Astrocyte of the hippocampus (primary cell): ENCODE data around the gene USP32.
"Not testable (repeated sequence)": the region's sequence is repeated elsewhere in the genome, so short reads cannot be mapped to it uniquely, and the experiment has no call there.

ENCODE experiments used
- DNase-seq: peaks from one replicate; pipeline ENCODE4 v3.0.0; 2011; ENCODE audit warnings: low read depth, low spot score

The USP32 gene

DNA sequence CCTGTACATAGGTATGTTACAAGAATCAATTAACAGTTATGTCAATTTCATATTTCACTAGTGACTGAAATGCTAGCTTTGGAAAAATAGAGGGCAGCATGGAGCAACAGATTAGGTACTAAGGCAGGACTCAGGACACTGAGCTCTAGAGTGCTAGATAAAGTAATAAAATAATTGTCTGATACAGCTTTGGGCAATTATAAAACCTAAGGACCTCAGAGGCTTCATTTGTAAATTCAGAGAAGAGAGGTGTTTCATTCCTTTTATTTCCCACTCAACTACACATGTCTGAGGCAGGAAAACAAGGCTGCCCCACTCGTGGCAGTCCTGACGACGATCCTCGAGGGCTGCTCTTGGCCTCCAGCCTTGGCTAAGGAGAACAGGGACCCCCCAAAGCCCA lies 160.7 kb downstream of the USP32 start:
- peak; percentile 39 for DNase-seq

GRCh38 chr17:60230358-60230757 lies 161.6 kb downstream of the USP32 start:
- no peak for DNase-seq

- no peak for DNase-seq
Observed at GRCh38 chr17:60229188-60229802, 162.6 kb downstream of the USP32 start.

GRCh38 chr17:60227276-60227675 lies 164.7 kb downstream of the USP32 start:
- DNase-seq: not testable (repeated sequence)

DNA sequence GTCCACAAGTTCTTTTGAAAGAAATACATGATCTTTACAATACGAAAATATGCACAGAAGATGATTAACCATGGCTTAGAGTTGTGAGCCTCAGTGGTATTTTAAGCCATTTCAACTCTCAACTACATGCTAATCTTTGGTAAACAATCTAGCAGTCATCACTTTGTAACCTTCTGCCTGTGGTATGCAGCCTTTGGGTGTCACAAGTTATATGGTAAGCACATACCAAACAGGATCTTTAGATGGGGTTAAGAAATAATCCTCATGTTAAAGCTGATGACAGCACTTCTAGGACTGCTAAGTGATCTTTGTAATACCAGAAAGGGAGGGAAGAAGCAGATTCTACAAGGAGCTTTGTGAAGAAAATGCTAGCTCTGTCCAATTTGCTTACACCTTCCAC lies 167.9 kb downstream of the USP32 start:
- DNase-seq: no peak

DNA sequence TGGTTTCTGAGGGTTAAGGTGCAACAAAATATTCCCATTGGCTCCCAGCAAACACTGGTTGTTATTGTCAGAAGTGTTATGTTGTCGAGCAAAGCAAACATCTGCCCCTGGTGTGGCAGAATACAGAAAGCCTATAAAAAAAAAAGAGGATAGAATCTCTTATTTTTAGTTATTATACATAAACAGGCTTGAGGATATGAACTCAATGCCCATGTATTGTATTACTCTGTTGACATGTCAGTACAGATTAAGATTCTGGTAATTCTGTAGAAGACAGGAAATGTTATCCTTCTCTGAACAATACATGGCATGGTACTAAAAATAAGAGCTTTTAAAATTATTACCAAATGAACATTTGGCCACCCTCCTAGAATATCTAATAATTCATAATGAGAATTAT lies 168.5 kb downstream of the USP32 start:
- no peak for DNase-seq

GRCh38 chr17:60218774-60219173 lies 173.2 kb downstream of the USP32 start:
- DNase-seq: not testable (repeated sequence)

- DNase-seq: not testable (repeated sequence)
Observed at GRCh38 chr17:60215895-60216294, 176.0 kb downstream of the USP32 start.

- not testable (repeated sequence) for DNase-seq
Observed at GRCh38 chr17:60211282-60211681, 180.7 kb downstream of the USP32 start.

GRCh38 chr17:60208302-60208701 lies 183.6 kb downstream of the USP32 start:
- not testable (repeated sequence) for DNase-seq

GRCh38 chr17:60205782-60206181 lies 186.2 kb downstream of the USP32 start:
- DNase-seq: not testable (repeated sequence)

GRCh38 chr17:60198630-60199029 lies 193.3 kb downstream of the USP32 start:
- not testable (repeated sequence) for DNase-seq

DNA sequence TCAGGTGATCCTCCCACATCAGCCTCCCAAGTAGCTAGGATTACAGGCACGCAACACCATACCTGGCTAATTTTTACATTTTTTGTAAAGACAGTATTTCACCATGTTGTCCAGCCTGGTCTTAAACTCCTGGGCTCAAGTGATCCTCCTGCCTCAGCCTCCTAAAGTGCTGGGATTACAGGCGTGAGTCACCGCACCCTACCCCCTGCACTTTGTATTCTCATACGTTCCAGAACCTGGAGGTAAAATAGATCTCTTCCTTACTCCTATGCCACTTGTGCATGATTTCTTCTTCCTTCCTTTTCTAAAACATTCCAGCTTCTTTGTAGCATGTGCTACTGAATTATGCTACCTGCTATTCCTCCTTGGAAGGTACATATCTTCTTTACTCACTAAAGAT lies 197.8 kb downstream of the USP32 start:
- DNase-seq: not testable (repeated sequence)

- DNase-seq: no peak
Observed at GRCh38 chr17:60193482-60193881, 198.5 kb downstream of the USP32 start.

- DNase-seq: not testable (repeated sequence)
Observed at GRCh38 chr17:60193032-60193431, 198.9 kb downstream of the USP32 start.

GRCh38 chr17:60190032-60190431 lies 201.9 kb downstream of the USP32 start:
- not testable (repeated sequence) for DNase-seq

DNA sequence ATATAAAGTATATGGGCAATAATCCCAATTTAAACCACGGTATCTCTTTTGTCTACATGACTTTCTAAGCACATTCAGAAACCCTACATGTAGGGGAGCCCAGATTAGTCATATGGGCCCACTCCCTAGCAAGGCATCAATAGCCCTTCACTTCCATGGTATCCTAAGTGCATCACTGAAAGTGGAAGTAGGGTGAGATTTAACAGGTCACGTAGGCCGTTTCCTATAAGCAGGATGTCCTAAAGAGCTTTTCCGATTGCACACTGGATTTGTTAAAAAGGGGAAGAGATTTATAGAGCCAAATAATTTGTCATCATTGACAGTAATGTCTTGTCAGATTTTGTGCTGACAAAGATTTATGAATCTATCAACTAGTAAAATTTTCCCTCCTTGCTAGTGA lies 203.2 kb downstream of the USP32 start:
- no peak for DNase-seq

GRCh38 chr17:60186846-60187745 lies 204.8 kb downstream of the USP32 start:
- peak; percentile 31 for DNase-seq

- not testable (repeated sequence) for DNase-seq
Observed at GRCh38 chr17:60186372-60186771, 205.6 kb downstream of the USP32 start.

- not testable (repeated sequence) for DNase-seq
Observed at GRCh38 chr17:60180380-60180779, 211.6 kb downstream of the USP32 start.

DNA sequence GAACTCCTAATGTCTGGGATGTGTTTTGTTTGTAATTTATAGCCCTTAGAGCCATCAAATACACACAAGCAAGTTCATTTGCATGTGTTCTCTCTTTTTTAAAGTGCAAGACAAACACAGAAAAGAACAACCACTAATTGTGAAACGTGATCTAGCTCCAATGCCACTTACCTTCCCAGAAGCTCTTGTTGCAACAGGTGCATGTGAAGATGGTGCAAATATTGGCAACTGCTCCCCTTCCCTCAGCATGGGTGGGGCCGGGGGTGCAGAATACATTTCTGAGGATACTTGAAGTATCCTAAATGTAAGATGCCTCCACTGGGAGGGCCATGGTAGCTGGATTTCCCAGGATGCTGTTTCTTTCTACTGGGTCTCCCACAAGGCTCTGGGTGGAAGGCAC lies 213.8 kb downstream of the USP32 start:
- not testable (repeated sequence) for DNase-seq

DNA sequence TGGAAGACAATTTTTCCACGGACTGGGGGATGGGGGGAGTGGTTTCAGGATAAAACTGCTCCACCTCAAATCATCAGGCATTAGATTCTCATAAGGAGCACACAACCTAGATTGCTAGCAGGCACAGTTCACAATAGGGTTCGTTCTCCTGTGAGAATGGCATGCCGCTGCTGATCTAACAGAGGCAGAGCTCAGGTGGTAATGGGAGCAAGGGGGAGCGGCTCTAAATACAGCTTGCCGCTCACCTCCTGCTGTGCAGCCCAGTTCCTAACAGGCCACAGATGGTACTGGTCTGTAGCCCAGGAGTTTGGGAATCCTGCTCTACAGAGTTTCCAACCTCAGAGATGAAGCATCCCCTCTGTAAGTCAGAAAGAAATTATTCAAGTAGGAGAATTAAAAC lies 215.2 kb downstream of the USP32 start:
- not testable (repeated sequence) for DNase-seq

- DNase-seq: not testable (repeated sequence)
Observed at GRCh38 chr17:60174767-60175166, 217.2 kb downstream of the USP32 start.
